ENCODE measurements around the gene SLC7A14. TPM values are rescaled to one million over a fixed set of nuclear protein-coding genes. Genes with fewer than 3 reads are reported as not detected.

SLC7A14 gene
- total and polyA plus RNA-seq, 2 experiments from 2014 or later: 0.05 TPM; not detected in 1

GRCh38 chr3:170532573-170532972 lies 53.3 kb downstream of the SLC7A14 start:
- TF ChIP-seq EZH2phosphoT487 (IDR thresholded peaks at IDR 0.05; ENCODE audit: insufficient read depth, low read depth) (no peak), EZH2 (IDR thresholded peaks at IDR 0.05; ENCODE audit: insufficient read depth, poor library complexity, severe bottlenecking) (no peak)
- H3K4me1 ChIP-seq (ENCODE audit: insufficient read depth): 0 out of 2 replicates have a peak, but pooled peaks cover 7% of the 10 kb centered on the region
- no peaks in the 10 kb centered on the region for H3K36me3 ChIP-seq (ENCODE audit: low read depth)
- H3K9ac ChIP-seq: no peak overlapping the region
- H3K9me3 ChIP-seq (ENCODE audit: low read depth): no peaks in the 10 kb centered on the region
- no peak overlapping the region for H3K4me2 ChIP-seq (ENCODE audit: unreplicated experiment)
- no peaks in the 10 kb centered on the region for H3K79me2 ChIP-seq (ENCODE audit: insufficient read depth)
- H3K9me2 ChIP-seq (ENCODE audit: insufficient read depth): no peaks in the 10 kb centered on the region
- 96 to 98% methylated on average over 6 of the region's 6 CpGs for WGBS, 2 experiments (ENCODE audit: low coverage in 1 of 2, low lambda C conversion rate in 2 of 2, missing lambda C conversion rate in 2 of 2)
- no peaks in the 10 kb centered on the region for H4K20me1 ChIP-seq (ENCODE audit: insufficient read depth)
- peaks cover 15% of the 10 kb centered on the region for H3F3A ChIP-seq (ENCODE audit: insufficient read depth)
- in situ Hi-C loops (cut with MboI): no loop called here
- H2AFZ ChIP-seq: no peak overlapping the region
- H3K27me3 ChIP-seq (replicated peaks; ENCODE audit: insufficient read depth): no peaks in the 10 kb centered on the region
- no peak for DNase-seq
- no peak overlapping the region for H3K4me3 ChIP-seq
- H3K27ac ChIP-seq: no peak overlapping the region

DNA sequence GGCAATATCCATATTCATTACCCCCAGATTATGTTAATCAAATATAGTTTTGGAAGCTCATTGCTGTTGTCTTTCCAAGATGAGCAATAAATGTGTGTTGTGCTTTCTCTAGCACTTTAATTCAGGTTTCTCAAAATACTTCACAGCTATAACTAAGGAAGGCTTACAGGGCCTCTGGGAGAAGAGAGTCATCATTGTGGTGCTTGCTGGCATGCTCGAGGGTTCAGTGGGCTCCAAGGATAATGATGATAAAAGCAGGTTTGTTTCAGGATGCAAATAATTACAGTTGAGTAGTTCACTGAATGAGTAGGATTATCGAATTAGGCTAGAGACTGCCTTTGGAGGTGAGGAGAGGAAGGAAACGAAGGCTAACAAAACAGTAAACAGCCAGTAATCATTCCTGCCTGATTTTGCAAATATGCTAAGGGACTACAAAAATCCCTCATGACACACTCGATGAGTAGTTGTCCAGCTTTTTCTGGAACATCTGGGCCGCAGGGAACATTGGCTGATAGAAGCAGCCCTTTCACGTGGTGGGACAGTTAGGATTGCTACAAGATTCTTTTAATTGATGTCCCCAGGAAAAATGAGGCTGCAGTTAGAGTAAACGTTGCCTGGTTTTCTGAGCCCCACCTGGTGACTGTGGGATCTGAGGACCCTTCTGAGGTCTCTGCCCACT lies 54.1 kb downstream of the SLC7A14 start:
- H3K4me2 ChIP-seq (ENCODE audit: unreplicated experiment): no peak overlapping the region
- H3K36me3 ChIP-seq (ENCODE audit: low read depth): no peaks in the 10 kb centered on the region
- TF ChIP-seq EZH2 (IDR thresholded peaks at IDR 0.05; ENCODE audit: insufficient read depth, poor library complexity, severe bottlenecking) (no peak), EZH2phosphoT487 (IDR thresholded peaks at IDR 0.05; ENCODE audit: insufficient read depth, low read depth) (no peak)
- H2AFZ ChIP-seq: no peak overlapping the region
- 0 out of 2 replicates have a peak, but pooled peaks cover 7% of the 10 kb centered on the region for H3K4me1 ChIP-seq (ENCODE audit: insufficient read depth)
- H4K20me1 ChIP-seq (ENCODE audit: insufficient read depth): no peaks in the 10 kb centered on the region
- peaks cover 15% of the 10 kb centered on the region for H3F3A ChIP-seq (ENCODE audit: insufficient read depth)
- peak overlapping the region; percentile 16; the same call in 1 of the 2 replicates for H3K27ac ChIP-seq
- H3K27me3 ChIP-seq (replicated peaks; ENCODE audit: insufficient read depth): no peaks in the 10 kb centered on the region
- no peaks in the 10 kb centered on the region for H3K9me3 ChIP-seq (ENCODE audit: low read depth)
- in situ Hi-C loops (cut with MboI): no loop called here
- H3K79me2 ChIP-seq (ENCODE audit: insufficient read depth): no peaks in the 10 kb centered on the region
- no peak overlapping the region for H3K9ac ChIP-seq
- WGBS, 2 experiments (ENCODE audit: low coverage in 1 of 2, low lambda C conversion rate in 2 of 2, missing lambda C conversion rate in 2 of 2): 5 to 11% methylated on average over 7 of the region's 7 CpGs
- DNase-seq: peak; percentile 79
- no peak overlapping the region for H3K4me3 ChIP-seq
- H3K9me2 ChIP-seq (ENCODE audit: insufficient read depth): no peaks in the 10 kb centered on the region

GRCh38 chr3:170531054-170531453 lies 54.8 kb downstream of the SLC7A14 start:
- in situ Hi-C loops (cut with MboI): no loop called here
- 94 to 96% methylated on average over 6 of the region's 6 CpGs for WGBS, 2 experiments (ENCODE audit: low coverage in 1 of 2, low lambda C conversion rate in 2 of 2, missing lambda C conversion rate in 2 of 2)

GRCh38 chr3:170529912-170530311 lies 56.0 kb downstream of the SLC7A14 start:
- H3K4me1 ChIP-seq (ENCODE audit: insufficient read depth): 0 out of 2 replicates have a peak, but pooled peaks cover 7% of the 10 kb centered on the region
- no peaks in the 10 kb centered on the region for H3K27me3 ChIP-seq (replicated peaks; ENCODE audit: insufficient read depth)
- no peak overlapping the region for H3K27ac ChIP-seq
- H3K9me3 ChIP-seq (ENCODE audit: low read depth): no peaks in the 10 kb centered on the region
- WGBS, 2 experiments (ENCODE audit: low coverage in 1 of 2, low lambda C conversion rate in 2 of 2, missing lambda C conversion rate in 2 of 2): 93 to 99% methylated on average over 4 of the region's 4 CpGs
- no peak overlapping the region for H3K4me2 ChIP-seq (ENCODE audit: unreplicated experiment)
- no peaks in the 10 kb centered on the region for H3K9me2 ChIP-seq (ENCODE audit: insufficient read depth)
- H3K36me3 ChIP-seq (ENCODE audit: low read depth): no peaks in the 10 kb centered on the region
- no peak overlapping the region for H3K4me3 ChIP-seq
- peaks cover 15% of the 10 kb centered on the region for H3F3A ChIP-seq (ENCODE audit: insufficient read depth)
- in situ Hi-C loops (cut with MboI): no loop called here
- DNase-seq: no peak
- TF ChIP-seq EZH2 (IDR thresholded peaks at IDR 0.05; ENCODE audit: insufficient read depth, poor library complexity, severe bottlenecking): no peak
- TF ChIP-seq EZH2phosphoT487 (IDR thresholded peaks at IDR 0.05; ENCODE audit: insufficient read depth, low read depth): no peak
- no peak overlapping the region for H2AFZ ChIP-seq
- H4K20me1 ChIP-seq (ENCODE audit: insufficient read depth): no peaks in the 10 kb centered on the region
- no peak overlapping the region for H3K9ac ChIP-seq
- H3K79me2 ChIP-seq (ENCODE audit: insufficient read depth): no peaks in the 10 kb centered on the region

More at GRCh38 chr3:170531054-170531453, 54.8 kb downstream of the SLC7A14 start:
- Histone ChIP-seq H3K79me2 (ENCODE audit: insufficient read depth) (no peaks in the 10 kb centered on the region), H3K4me3 (no peak overlapping the region), H3K36me3 (ENCODE audit: low read depth) (no peaks in the 10 kb centered on the region), H3K9me2 (ENCODE audit: insufficient read depth) (no peaks in the 10 kb centered on the region), H3K27ac (no peak overlapping the region), H3K4me1 (ENCODE audit: insufficient read depth) (0 out of 2 replicates have a peak, but pooled peaks cover 7% of the 10 kb centered on the region), H3K9me3 (ENCODE audit: low read depth) (no peaks in the 10 kb centered on the region), H3F3A (ENCODE audit: insufficient read depth) (peaks cover 15% of the 10 kb centered on the region), H4K20me1 (ENCODE audit: insufficient read depth) (no peaks in the 10 kb centered on the region), H3K4me2 (ENCODE audit: unreplicated experiment) (no peak overlapping the region), H2AFZ (no peak overlapping the region), H3K27me3 (replicated peaks; ENCODE audit: insufficient read depth) (no peaks in the 10 kb centered on the region), H3K9ac (no peak overlapping the region)
- DNase-seq: no peak
- TF ChIP-seq EZH2 (IDR thresholded peaks at IDR 0.05; ENCODE audit: insufficient read depth, poor library complexity, severe bottlenecking): no peak

Measured in GM23248 (cell line).